ENCODE results near the gene PSMA5. TPM values are rescaled to one million over a fixed set of nuclear protein-coding genes. Genes with fewer than 3 reads are reported as not detected.

The PSMA5 gene
- total and polyA plus RNA-seq, 8 donors: 16.1 to 36.2 (median 25.8) TPM

GRCh38 chr1:109356505-109356904 is 69.7 kb downstream of the PSMA5 start:
- DNase-seq (no peak), ATAC-seq (no peak), FAIRE-seq (no peak)
- 37 to 41% methylated on average over 1 of the region's 1 CpG for WGBS, 2 donors
- Histone ChIP-seq H3K4me1 (no peaks in the 10 kb centered on the region), H3K36me3 (peaks cover 0 to 5% (median 0%) of the 10 kb centered on the region in 3 donors), H3K4me3 (no peak overlapping the region), H3K9me3 (no peaks in the 10 kb centered on the region), H3K27ac (no peak overlapping the region), H3K27me3 (no peaks in the 10 kb centered on the region)
- intact Hi-C loops (cut with DNase I): no loop called here
- no peak for TF ChIP-seq CTCF (IDR thresholded peaks at IDR 0.05)

DNA sequence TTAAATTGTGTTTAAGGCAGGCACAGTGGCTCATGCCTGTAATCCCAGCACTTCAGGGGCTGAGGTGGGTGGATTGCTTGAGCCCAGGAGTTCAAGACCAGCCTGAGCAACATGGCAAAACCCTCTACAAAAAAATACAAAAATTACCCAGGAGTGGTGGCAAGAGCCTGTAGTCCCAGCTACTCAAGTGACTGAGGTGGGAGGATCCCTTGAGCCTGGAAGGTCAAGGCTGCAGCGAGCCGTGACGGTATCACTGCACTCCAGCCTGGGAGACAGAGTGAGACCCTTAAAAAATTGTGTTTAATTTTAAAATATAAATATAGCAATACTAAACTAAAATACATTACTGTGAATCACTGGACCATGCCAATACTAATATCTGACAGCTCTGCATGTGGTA is 71.3 kb downstream of the PSMA5 start:
- H3K27me3 ChIP-seq: no peaks in the 10 kb centered on the region
- H3K9me3 ChIP-seq: no peaks in the 10 kb centered on the region
- TF ChIP-seq CTCF (IDR thresholded peaks at IDR 0.05): no peak
- intact Hi-C loops (cut with DNase I): no loop called here
- no peak overlapping the region for H3K27ac ChIP-seq
- FAIRE-seq (no peak), ATAC-seq (no peak), DNase-seq (no peak)
- peaks cover 0 to 5% (median 0%) of the 10 kb centered on the region in 3 donors for H3K36me3 ChIP-seq
- WGBS, 2 donors: 92 to 93% methylated on average over 3 of the region's 3 CpGs
- no peak overlapping the region for H3K4me3 ChIP-seq
- H3K4me1 ChIP-seq: no peaks in the 10 kb centered on the region

- intact Hi-C loops (cut with DNase I): no loop called here
- 93 to 97% methylated on average over 5 of the region's 5 CpGs for WGBS, 2 donors
- FAIRE-seq (no peak), ATAC-seq (no peak), DNase-seq (no peak)
- Histone ChIP-seq H3K9me3 (no peaks in the 10 kb centered on the region), H3K27ac (no peak overlapping the region), H3K27me3 (no peaks in the 10 kb centered on the region), H3K36me3 (peaks cover 0 to 5% (median 0%) of the 10 kb centered on the region in 3 donors), H3K4me3 (no peak overlapping the region), H3K4me1 (no peaks in the 10 kb centered on the region)
- no peak for TF ChIP-seq CTCF (IDR thresholded peaks at IDR 0.05)
Observed at GRCh38 chr1:109351457-109351856, 74.8 kb downstream of the PSMA5 start.

DNA sequence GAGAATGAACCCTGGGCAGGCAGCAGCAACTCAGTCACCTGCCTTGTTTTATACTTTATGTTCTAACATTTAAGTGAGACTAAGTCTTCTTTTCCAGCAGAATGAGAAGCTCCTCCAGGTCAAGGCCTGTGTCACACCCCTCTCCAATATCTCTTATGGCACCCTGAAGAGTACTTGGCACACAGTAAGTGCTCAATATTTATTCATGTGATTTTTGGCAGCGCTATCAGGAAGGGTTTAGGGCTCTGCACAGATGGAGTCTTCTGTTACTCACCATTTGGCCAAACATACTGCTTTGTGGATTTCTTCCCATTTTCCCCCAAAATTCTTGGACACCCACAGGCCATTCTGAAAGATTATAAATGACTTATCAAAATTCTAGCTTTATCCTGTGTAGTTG is 75.6 kb downstream of the PSMA5 start:
- intact Hi-C loops (cut with DNase I): no loop called here
- DNase-seq: no peak
- FAIRE-seq: no peak
- H3K27ac ChIP-seq: no peak overlapping the region
- no peak for ATAC-seq
- no peaks in the 10 kb centered on the region for H3K4me1 ChIP-seq
- H3K36me3 ChIP-seq: peaks cover 0 to 5% (median 0%) of the 10 kb centered on the region in 3 donors
- WGBS, 2 donors: 72% methylated on average over 1 of the region's 1 CpG
- no peak overlapping the region for H3K4me3 ChIP-seq
- H3K27me3 ChIP-seq: no peaks in the 10 kb centered on the region
- no peaks in the 10 kb centered on the region for H3K9me3 ChIP-seq
- TF ChIP-seq CTCF (IDR thresholded peaks at IDR 0.05): no peak

DNA sequence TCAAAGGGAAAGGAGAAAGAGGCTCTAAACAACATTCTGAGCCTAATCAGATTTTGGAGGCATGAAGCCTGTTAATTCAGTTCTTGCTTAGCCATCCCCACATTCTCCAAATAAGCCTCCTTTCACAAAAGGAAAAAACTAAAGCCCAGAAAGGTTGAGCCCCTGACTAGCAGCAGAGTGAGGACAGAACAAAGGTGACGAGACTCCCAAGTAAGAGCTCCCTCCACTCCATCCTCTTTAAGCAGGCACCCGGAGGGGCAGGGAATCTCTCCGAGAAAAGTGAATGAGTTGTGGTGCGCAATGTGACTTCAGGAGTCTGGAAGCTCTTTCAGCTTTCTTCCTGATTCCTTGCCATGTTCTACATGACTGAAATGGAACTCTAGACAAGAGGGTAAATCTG is 76.1 kb downstream of the PSMA5 start:
- Histone ChIP-seq H3K9me3 (no peaks in the 10 kb centered on the region), H3K27ac (no peak overlapping the region), H3K4me1 (no peaks in the 10 kb centered on the region), H3K27me3 (no peaks in the 10 kb centered on the region), H3K4me3 (no peak overlapping the region), H3K36me3 (peaks cover 0 to 5% (median 0%) of the 10 kb centered on the region in 3 donors)
- FAIRE-seq (no peak), ATAC-seq (no peak), DNase-seq (no peak)
- intact Hi-C loops (cut with DNase I): no loop called here
- TF ChIP-seq CTCF (IDR thresholded peaks at IDR 0.05): no peak
- WGBS, 2 donors: 94 to 97% methylated on average over 4 of the region's 4 CpGs

Other genes with a start within 250 kb of the PSMA5 start
- 100 to 1,000 TPM in 4 of 6 donors, 10 to 100 TPM in 2; 82.7 to 270 (median 115) TPM for gene SARS1, start 212.5 kb downstream of the PSMA5 start, total RNA-seq
- 100 to 1,000 TPM in 1 of 2 donors, 10 to 100 TPM in 1; 50.5 to 125 TPM for gene SARS1, start 212.5 kb downstream of the PSMA5 start, polyA plus RNA-seq
- gene CELSR2, start 176.9 kb downstream of the PSMA5 start, total RNA-seq: 1 to 10 TPM; 4.0 to 8.5 (median 4.7) TPM
- 1 to 10 TPM; 5.6 to 6.8 TPM for gene CELSR2, start 176.9 kb downstream of the PSMA5 start, polyA plus RNA-seq
- gene PSRC1, start 143.3 kb downstream of the PSMA5 start, total RNA-seq: 1 to 10 TPM in 2 of 6 donors, under 1 TPM in 4; 0.08 to 3.0 (median 0.78) TPM
- 1 to 10 TPM; 2.2 to 5.4 TPM for gene PSRC1, start 143.3 kb downstream of the PSMA5 start, polyA plus RNA-seq
- gene MYBPHL, start 119.4 kb downstream of the PSMA5 start, total RNA-seq: under 1 TPM in 2 of 6 donors, not detected in 4; 0.26 to 0.28 TPM
- 1 to 10 TPM in 1 of 2 donors, under 1 TPM in 1; 0.27 to 1.1 TPM for gene MYBPHL, start 119.4 kb downstream of the PSMA5 start, polyA plus RNA-seq
- gene SORT1, start 28.5 kb downstream of the PSMA5 start, total RNA-seq: 10 to 100 TPM; 22.9 to 60.7 (median 30.7) TPM
- gene SORT1, start 28.5 kb downstream of the PSMA5 start, polyA plus RNA-seq: 10 to 100 TPM; 10.4 to 14.9 TPM
- 1 to 10 TPM; 1.5 to 3.7 (median 2.5) TPM for gene SYPL2, start 40.1 kb upstream of the PSMA5 start, total RNA-seq
- gene SYPL2, start 40.1 kb upstream of the PSMA5 start, polyA plus RNA-seq: 1 to 10 TPM; 1.5 to 2.8 TPM
- 1 to 10 TPM; 1.1 to 3.5 (median 1.7) TPM for gene ATXN7L2, start 57.5 kb upstream of the PSMA5 start, total RNA-seq
- gene ATXN7L2, start 57.5 kb upstream of the PSMA5 start, polyA plus RNA-seq: 10 to 100 TPM; 15.2 to 15.7 TPM
- gene CYB561D1, start 67.6 kb upstream of the PSMA5 start, total RNA-seq: 10 to 100 TPM in 3 of 6 donors, 1 to 10 TPM in 3; 8.1 to 11.6 (median 9.7) TPM
- 1 to 10 TPM; 5.1 to 7.1 TPM for gene CYB561D1, start 67.6 kb upstream of the PSMA5 start, polyA plus RNA-seq
- gene AMIGO1, start 83.3 kb upstream of the PSMA5 start, total RNA-seq: 1 to 10 TPM; 4.4 to 5.8 (median 5.3) TPM
- 1 to 10 TPM; 1.6 to 4.9 TPM for gene AMIGO1, start 83.3 kb upstream of the PSMA5 start, polyA plus RNA-seq
- gene GPR61, start 113.4 kb upstream of the PSMA5 start, total RNA-seq: under 1 TPM in 1 of 6 donors, not detected in 5; 0.09 TPM
- under 1 TPM in 1 of 2 donors, not detected in 1; 0.19 TPM for gene GPR61, start 113.4 kb upstream of the PSMA5 start, polyA plus RNA-seq
- 1 to 10 TPM; 2.5 to 3.9 (median 3.1) TPM for gene GNAI3, start 122.2 kb upstream of the PSMA5 start, total RNA-seq
- 1 to 10 TPM; 1.1 to 1.9 TPM for gene GNAI3, start 122.2 kb upstream of the PSMA5 start, polyA plus RNA-seq
- gene GNAT2, start 193.2 kb upstream of the PSMA5 start, total RNA-seq: under 1 TPM in 1 of 6 donors, not detected in 5; 0.60 TPM
- gene GNAT2, start 193.2 kb upstream of the PSMA5 start, polyA plus RNA-seq: under 1 TPM in 1 of 2 donors, not detected in 1; 0.82 TPM
- gene AMPD2, start 193.4 kb upstream of the PSMA5 start, total RNA-seq: 10 to 100 TPM; 17.6 to 48.5 (median 26.1) TPM
- 10 to 100 TPM; 40.3 to 57.3 TPM for gene AMPD2, start 193.4 kb upstream of the PSMA5 start, polyA plus RNA-seq
- 10 to 100 TPM; 13.4 to 36.6 (median 16.5) TPM for gene GSTM4, start 229.7 kb upstream of the PSMA5 start, total RNA-seq
- gene GSTM4, start 229.7 kb upstream of the PSMA5 start, polyA plus RNA-seq: 10 to 100 TPM; 24.4 to 32.8 TPM
- gene GSTM2, start 241.6 kb upstream of the PSMA5 start, total RNA-seq: 10 to 100 TPM; 10.4 to 47.5 (median 27.6) TPM
- gene GSTM2, start 241.6 kb upstream of the PSMA5 start, polyA plus RNA-seq: 100 to 1,000 TPM; 139 to 193 TPM